Urinary bladder (tissue), 4 donors: ENCODE data around the gene DENR. TPM values are rescaled to one million over a fixed set of nuclear protein-coding genes. Genes with fewer than 3 reads are reported as not detected.
A peak's percentile ranks its signal among the peaks of the same experiment; 100 is the strongest.
"Not testable (repeated sequence)": the region's sequence is repeated elsewhere in the genome, so short reads cannot be mapped to it uniquely, and the experiment has no call there.

ENCODE experiments used
- DNase-seq: peaks from one replicate; pipeline ENCODE4 v3.0.0-alpha.2; 2015; ENCODE audit errors: extremely low spot score
- H3K27ac ChIP-seq: one replicate; pipeline ENCODE4 v1.5.1; 2013; ENCODE audit warnings: low read depth, mild to moderate bottlenecking, moderate library complexity
- H3K36me3 ChIP-seq: one replicate; pipeline ENCODE4 v1.6.1; 2013; ENCODE audit warnings: mild to moderate bottlenecking, moderate library complexity; ENCODE audit not compliant: insufficient read depth
- H3K4me1 ChIP-seq: one replicate; pipeline ENCODE4 v1.6.1; 2013; ENCODE audit warnings: mild to moderate bottlenecking, moderate library complexity; ENCODE audit not compliant: insufficient read depth
- H3K4me3 ChIP-seq: one replicate; pipeline ENCODE4 v1.5.1; 2013; ENCODE audit warnings: low read depth, low read length
- WGBS: extraction: QIAGEN DNeasy Blood & Tissue Kit; methylation state at CpG from one replicate; pipeline ENCODE4 v1.1.7; 2013; 5-methylcytosine and 5-hydroxymethylcytosine counted together
- polyA plus RNA-seq: library from polyadenylated mRNA; stranded (reverse); fragments of 200-250 nt; gene quantifications from one replicate; pipeline ENCODE4 v1.2.3, GENCODE V29; 2013
- total RNA-seq: library from RNA; depleted of rRNA; stranded (reverse); fragments of >200 nt; gene quantifications from one replicate; pipeline ENCODE4 v1.2.3, GENCODE V29; 2014
- donor health status: healthy with polysubstance abuse.
- donor health status: healthy.

The DENR gene
- total and polyA plus RNA-seq, 2 donors = 26.2 to 49.4 TPM

DNA sequence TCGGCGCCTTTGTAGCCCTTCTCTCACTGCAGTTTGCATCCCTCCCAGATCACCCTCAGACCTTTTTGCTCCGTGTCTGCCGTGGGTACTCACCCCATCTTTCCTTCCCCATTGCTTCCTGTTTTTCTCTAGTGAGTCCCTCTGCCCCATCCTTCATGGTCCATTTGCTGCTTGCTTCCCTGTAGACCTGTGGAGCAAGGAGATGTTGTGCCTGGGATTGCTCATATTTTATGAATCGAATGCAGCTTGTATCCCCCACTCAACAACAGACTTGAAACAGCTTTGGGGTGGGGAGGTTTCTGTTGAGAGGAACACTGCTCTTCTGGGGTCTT lies 661 bp downstream of the DENR start:
- DNase-seq = no peak
- H3K4me3 ChIP-seq = peak overlapping the region; percentile 83
- H3K27ac ChIP-seq = no peak overlapping the region
- no peaks in the 10 kb centered on the region for H3K4me1 ChIP-seq
- H3K36me3 ChIP-seq = peaks cover 2% of the 10 kb centered on the region
- 5% methylated on average over 5 of the region's 5 CpGs for WGBS

DNA sequence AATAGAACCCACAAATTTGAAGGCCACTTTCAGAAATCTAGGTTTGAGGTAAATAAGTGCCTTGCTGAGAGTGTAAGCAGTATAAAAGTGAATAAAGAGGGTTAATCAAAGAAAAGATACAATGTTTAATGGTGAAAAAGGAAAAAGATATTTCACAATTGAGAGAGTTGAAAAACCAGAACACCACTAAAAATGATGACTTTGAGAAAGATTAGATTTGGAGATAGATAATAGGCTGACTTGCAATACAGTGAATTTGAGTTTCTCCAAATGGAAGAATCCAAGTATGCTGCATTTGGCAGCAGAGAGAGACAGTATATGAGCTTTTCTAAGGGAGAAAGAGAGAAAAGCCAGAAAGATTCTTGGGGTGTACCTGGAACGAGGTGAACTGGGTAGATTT lies 2.2 kb downstream of the DENR start:
- Histone ChIP-seq H3K4me1 (no peaks in the 10 kb centered on the region), H3K36me3 (peaks cover 2% of the 10 kb centered on the region), H3K4me3 (no peak overlapping the region), H3K27ac (no peak overlapping the region)
- DNase-seq = no peak
- WGBS = 49% methylated on average over 1 of the region's 1 CpG

DNA sequence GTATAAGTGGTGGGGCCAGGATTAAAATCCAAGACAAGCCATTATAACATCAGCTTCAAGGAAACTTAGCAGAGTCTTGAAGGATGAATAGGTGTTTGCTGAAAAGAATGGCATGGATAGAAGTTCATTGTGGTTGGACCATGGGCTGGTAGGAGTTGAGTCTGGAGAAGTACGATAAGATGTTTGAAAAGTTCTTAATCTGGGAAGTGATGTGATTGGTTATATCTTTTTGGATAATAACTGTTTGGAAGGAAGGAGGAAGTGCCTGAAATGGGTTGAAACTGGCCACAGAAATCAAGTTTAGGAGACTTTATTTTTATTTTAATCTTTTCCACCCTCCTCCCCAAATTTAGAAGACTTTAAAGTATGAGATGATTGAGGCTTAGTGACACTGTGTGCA lies 4.9 kb downstream of the DENR start:
- H3K4me3 ChIP-seq = no peak overlapping the region
- H3K27ac ChIP-seq = no peak overlapping the region
- H3K4me1 ChIP-seq = no peaks in the 10 kb centered on the region
- 79% methylated on average over 1 of the region's 1 CpG for WGBS
- peaks cover 2% of the 10 kb centered on the region for H3K36me3 ChIP-seq
- DNase-seq = no peak

DNA sequence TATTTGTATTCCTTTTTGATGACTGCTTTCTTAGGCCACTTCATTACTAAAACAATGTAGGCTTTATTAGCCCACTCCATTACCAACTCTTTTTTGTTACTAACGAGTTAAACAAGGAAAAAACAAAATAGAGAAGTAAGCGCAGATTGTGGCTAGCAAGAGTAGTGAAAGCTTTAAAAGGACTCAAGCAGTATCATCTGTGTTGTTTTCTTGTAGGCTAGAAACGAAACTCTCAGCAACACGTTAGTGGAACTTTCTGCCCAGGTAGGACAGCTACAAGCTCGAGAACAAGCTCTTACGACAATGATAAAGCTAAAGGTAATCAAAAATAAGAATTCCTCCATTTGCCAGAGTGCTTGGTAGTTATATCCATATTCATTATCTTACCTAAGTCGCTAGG lies 32.9 kb downstream of the DENR start:
- WGBS = 84% methylated on average over 7 of the region's 7 CpGs
- Histone ChIP-seq H3K4me3 (no peak overlapping the region), H3K36me3 (no peaks in the 10 kb centered on the region), H3K27ac (no peak overlapping the region), H3K4me1 (no peaks in the 10 kb centered on the region)
- DNase-seq = no peak

DNA sequence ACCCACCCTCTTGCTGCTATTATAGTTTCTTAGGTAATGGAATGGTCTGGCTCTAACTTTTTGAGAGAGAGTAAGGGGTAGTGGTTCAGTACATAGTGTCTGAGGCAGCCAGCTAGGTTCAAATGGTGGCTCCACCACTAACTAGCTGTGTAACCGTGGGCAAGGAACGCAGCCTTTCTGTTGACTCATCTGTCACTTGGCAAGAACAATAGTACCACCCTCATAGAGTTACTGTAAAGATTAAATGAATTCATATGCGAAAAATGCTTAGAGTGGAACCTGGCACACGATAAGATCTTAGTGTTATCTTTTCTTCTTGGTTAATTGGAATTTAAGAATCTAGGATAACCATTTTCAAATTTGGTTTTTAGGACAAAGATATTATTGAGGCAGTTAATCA lies 35.8 kb downstream of the DENR start:
- WGBS = 74% methylated on average over 4 of the region's 4 CpGs
- no peak for DNase-seq

DNA sequence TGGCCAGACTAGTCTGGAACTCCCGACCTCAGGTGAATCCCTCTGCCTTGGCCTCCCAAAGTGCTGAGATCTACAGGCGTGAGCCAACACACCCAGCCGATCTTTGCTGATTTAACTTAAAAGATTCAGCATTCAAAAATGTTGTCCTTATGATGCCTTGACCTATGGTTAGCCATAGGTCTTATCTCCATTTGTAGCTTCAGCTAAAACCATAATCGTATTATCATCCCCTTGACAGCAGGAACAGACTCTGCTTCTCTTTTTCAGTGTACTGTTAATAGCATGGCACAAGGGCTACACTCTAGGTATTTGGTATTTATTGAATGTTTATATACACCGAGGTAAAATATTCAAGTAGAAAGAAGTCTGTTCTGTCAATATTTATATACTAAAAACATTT lies 37.0 kb downstream of the DENR start:
- H3K27ac ChIP-seq = no peak overlapping the region
- no peak overlapping the region for H3K4me3 ChIP-seq
- no peak for DNase-seq
- WGBS = 75% methylated on average over 5 of the region's 5 CpGs
- no peaks in the 10 kb centered on the region for H3K4me1 ChIP-seq
- H3K36me3 ChIP-seq = no peaks in the 10 kb centered on the region

More for the DNA sequence above, 35.8 kb downstream of the DENR start:
- H3K4me1 ChIP-seq = no peaks in the 10 kb centered on the region
- H3K4me3 ChIP-seq = no peak overlapping the region
- no peaks in the 10 kb centered on the region for H3K36me3 ChIP-seq
- H3K27ac ChIP-seq = no peak overlapping the region

DNA sequence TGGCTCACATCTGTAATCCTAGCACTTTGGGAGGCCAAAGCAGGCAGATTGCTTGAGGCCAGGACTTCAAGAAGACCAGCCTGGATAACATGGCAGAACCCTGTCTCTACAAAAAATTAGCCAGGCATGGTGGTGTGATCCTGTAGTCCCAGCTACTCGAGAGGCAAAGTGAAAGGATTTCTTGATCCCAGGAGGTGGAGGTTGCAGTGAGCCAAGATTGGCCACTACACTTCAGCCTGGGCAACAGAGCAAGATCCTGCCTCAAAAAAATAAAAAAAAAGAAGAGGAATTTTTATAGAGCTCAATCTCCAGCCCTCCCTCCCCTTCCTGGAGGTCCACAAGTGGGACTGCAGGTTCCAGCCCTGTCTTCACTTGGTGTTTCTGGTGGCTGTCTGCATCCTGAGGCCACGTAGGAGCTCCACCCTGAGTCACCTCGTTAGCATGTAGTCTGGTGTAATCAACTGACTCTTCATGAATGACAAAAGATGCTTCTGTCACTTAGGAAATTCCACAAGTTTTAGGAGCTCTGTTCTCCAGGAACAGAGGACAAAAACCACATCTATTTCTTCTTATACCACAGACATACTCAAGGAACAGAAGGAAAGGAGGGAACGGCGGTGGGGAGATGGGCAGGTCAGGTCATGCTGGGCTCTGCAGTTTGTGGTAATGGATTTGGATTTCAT lies 37.9 kb downstream of the DENR start:
- 72% methylated on average over 5 of the region's 5 CpGs for WGBS
- no peak for DNase-seq
- no peaks in the 10 kb centered on the region for H3K4me1 ChIP-seq
- no peaks in the 10 kb centered on the region for H3K36me3 ChIP-seq
- H3K4me3 ChIP-seq = no peak overlapping the region
- no peak overlapping the region for H3K27ac ChIP-seq

DNA sequence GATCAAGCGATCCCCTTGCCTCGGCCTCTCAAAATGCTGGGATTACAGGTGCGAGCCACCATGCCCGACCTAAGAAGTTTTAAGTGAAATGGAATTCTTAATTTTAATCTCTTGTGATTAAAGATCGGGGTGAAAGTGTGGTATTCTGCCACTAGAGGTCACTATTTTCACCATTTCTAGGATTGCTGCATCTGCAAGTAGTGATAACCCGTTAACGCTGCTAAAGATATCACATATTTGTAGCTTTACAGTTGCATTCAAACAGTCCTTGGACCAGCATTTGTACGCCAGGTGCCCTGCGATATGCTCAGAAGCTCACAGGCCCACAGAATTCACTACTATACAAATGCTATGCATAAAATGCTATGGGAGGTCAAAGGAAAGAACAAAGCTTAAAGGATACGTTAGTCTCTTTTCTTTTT lies 41.1 kb downstream of the DENR start:
- Histone ChIP-seq H3K4me3 (no peak overlapping the region), H3K4me1 (no peaks in the 10 kb centered on the region)

DNA sequence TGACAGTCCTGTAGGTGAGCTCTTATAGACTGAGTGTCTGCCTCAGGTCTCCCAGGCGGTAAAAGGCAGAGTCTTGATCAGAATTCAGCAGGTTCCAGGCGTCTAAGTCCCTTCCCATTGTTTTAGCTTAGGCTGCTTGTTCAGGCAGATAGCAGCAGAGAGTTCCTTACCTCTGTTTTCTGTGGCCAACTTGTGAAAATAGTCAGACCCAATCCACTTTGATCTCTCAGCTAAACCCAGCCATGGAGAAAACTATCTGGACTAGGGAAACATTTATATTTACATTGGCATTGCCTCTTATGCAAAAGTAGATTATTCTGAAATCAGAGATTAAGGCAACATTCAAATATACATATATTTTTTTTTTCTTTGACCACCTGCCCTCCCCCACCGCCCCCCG lies 43.2 kb downstream of the DENR start:
- H3K27ac ChIP-seq = no peak overlapping the region
- H3K36me3 ChIP-seq = no peaks in the 10 kb centered on the region
- no peaks in the 10 kb centered on the region for H3K4me1 ChIP-seq
- 81% methylated on average over 4 of the region's 4 CpGs for WGBS
- no peak overlapping the region for H3K4me3 ChIP-seq
- DNase-seq = no peak

More for the DNA sequence above, 41.1 kb downstream of the DENR start:
- H3K27ac ChIP-seq = no peak overlapping the region
- 17% methylated on average over 10 of the region's 10 CpGs for WGBS
- DNase-seq = no peak
- H3K36me3 ChIP-seq = no peaks in the 10 kb centered on the region

DNA sequence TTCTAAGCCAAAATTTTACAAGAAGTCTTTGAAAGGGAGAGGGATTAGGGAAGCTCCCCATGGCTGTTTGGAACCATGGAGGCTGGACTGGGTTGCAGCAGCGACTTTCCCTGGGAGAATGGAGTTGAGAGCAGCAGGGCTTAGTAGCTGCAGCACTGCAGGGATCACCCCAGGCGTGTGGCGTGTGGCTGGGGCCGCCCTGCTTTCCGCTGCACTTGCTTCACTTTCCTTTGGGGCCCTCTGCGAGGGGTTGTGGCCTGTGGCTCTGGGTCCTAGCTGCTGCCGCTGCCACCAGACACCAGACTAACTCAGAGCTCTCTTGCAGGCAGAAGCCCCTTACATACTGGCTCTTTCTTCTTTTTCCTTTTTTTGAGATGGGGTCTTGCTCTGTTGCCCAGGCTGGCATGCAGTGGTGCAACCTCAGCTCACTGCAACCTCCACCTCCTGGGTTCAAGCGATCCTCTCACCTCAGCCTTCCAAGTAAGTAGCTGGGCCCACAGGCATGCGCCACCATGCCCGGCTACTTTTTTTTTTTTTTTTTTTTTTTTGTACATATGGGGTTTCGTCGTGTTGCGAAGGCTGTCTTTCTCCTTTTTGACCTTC lies 47.1 kb downstream of the DENR start:
- Histone ChIP-seq H3K27ac (no peak overlapping the region), H3K4me1 (no peaks in the 10 kb centered on the region), H3K36me3 (no peaks in the 10 kb centered on the region), H3K4me3 (no peak overlapping the region)
- WGBS = 80% methylated on average over 13 of the region's 13 CpGs
- DNase-seq = no peak

DNA sequence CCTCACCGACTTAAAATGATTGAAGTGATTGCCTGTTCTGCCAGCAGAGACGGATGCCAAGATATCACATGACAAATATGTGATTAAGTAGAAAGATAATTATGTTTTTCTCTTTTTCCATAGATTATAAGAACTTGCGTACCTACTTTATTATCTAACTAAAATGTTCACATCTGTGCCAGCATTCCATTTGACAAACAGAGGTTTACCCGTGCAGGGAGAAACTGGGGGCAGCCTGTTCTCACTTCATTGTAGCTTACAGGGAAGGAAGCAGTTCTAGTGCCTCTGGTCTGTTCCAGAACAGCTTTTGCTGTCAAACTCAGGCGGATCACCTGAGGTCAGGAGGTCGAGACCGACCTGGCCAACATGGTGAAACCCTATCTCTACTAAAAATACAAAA lies 51.3 kb downstream of the DENR start:
- WGBS = 57% methylated on average over 7 of the region's 7 CpGs
- no peak overlapping the region for H3K4me3 ChIP-seq
- no peak for DNase-seq
- H3K36me3 ChIP-seq = no peaks in the 10 kb centered on the region
- no peak overlapping the region for H3K27ac ChIP-seq
- H3K4me1 ChIP-seq = no peaks in the 10 kb centered on the region

DNA sequence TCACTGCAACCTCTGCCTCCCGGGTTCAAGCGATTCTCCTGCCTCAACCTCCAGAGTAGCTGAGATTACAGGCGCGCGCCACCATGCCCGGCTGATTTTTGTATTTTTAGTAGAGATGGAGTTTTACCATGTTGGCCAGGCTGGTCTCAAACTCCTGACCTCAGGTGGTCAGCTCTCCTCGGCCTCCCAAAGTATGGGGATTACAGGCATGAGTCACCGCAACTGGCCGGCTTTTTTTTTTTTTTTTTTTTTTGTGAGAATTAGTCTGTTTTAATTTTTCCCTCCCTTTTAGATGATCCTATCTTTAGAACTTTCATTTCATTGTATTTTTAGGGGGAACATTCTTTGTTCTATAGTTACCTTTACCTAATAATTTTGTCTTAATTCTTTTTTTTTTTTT lies 52.3 kb downstream of the DENR start:
- DNase-seq, H3K27ac ChIP-seq, H3K4me1 ChIP-seq, H3K4me3 ChIP-seq, H3K36me3 ChIP-seq: not testable (repeated sequence)
- 94% methylated on average over 9 of the region's 9 CpGs for WGBS

DNA sequence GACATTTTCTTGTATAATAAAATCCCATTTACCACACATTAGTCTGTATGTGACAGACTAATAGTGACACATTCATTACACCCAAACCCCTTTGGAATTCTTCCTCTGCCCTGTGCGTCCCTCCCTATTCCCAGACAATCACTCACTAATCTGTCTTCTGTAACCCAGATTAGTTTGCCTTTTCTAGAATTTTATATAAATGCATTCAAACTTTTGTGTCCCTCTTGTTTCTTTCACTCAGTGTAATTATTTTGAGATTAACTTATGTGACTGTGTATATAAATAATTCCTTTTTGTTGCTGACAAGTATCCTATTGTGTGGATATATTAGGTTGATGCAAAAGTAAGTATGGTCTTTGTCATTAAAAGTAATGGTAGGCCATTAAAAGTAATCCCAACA lies 55.0 kb downstream of the DENR start:
- WGBS = 89% methylated on average over 1 of the region's 1 CpG

DNA sequence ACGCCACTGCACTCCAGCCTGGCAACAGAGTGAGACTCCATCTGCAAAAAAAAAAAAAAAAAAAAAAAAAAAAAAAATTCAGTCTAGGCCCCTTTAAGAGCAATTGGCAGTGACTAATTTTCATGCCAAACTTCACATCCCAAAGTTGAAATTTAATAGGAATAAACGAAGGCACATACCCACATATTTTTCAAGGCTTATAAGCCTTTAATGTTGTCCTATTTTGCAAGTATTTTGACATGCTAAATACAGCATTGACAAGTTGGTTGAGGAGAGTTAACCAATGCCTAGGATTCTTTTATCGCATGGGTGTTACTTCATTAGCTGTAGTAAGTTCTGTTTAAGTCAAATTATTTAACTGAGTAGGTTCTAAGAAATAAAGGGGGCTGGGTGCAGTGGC lies 59.2 kb downstream of the DENR start:
- WGBS = 61% methylated on average over 3 of the region's 3 CpGs
- no peak overlapping the region for H3K27ac ChIP-seq
- H3K36me3 ChIP-seq = no peaks in the 10 kb centered on the region
- no peak overlapping the region for H3K4me3 ChIP-seq
- H3K4me1 ChIP-seq = no peaks in the 10 kb centered on the region
- DNase-seq = no peak

More for the DNA sequence above, 55.0 kb downstream of the DENR start:
- no peaks in the 10 kb centered on the region for H3K36me3 ChIP-seq
- no peak for DNase-seq
- no peak overlapping the region for H3K4me3 ChIP-seq
- no peaks in the 10 kb centered on the region for H3K4me1 ChIP-seq
- H3K27ac ChIP-seq = no peak overlapping the region
